ENCODE measurements around the gene MDC1. TPM values are rescaled to one million over a fixed set of nuclear protein-coding genes. Genes with fewer than 3 reads are reported as not detected.
A peak's percentile ranks its signal among the peaks of the same experiment; 100 is the strongest.

The MDC1 gene
- total and polyA plus RNA-seq, 2 donors (not counting 3 experiments of a cell fraction or from before 2014, with no cell fraction given) = 16.8 to 42.3 TPM

DNA sequence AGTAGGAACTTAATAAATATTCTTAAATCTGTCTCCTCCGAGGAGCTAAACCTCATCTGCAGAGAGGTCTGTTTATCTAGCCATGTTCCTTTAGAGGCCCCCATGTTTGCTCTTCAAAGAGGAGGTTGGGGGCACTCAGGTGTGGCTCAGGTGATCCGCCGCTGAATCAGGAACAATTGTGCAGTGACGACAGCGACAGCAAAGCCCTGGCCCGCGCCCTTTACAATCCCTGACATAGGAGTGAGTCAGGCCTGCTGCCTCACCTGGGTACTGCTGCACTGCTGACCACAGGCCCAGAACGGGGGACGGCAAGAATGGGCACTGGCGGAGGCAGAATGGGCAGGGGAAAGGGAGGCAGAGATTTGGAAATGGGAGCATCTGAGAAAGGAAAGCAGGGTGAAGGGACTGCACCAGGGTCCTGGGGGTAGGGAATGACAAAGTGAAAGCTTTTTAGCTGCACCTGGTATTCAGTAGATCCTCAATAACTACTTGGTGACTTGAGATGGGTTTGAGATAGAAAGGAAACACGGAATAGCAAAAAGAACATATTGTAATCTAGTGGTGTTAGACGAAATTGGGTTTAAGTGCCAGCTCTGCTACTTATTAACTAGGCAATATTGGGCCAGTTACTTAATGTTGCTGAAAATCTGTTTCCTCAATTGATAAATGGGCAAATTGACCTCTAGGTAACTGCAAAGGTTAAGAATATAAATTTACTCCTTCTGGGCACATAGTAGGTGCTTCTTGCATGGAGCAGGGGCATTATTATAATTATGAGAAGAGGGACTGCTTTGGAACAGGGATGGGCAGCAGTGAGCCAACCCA, 32.7 kb upstream of the MDC1 start:
- no peaks in the 10 kb centered on the region for H3K79me2 ChIP-seq (ENCODE audit: control insufficient read depth, insufficient read depth, low read length)
- H3K4me2 ChIP-seq (ENCODE audit: insufficient read depth, low read length) = peak overlapping the region; percentile 44
- no peaks in the 10 kb centered on the region for H3K9me1 ChIP-seq (replicated peaks; ENCODE audit: control insufficient read depth, extremely low read depth, insufficient read depth, low read length)
- peak overlapping the region; percentile 89 for H3K27ac ChIP-seq (ENCODE audit: insufficient read depth, low read depth, low read length)
- H3K4me1 ChIP-seq (ENCODE audit: control insufficient read depth, extremely low read depth, insufficient read depth, low read length) = peaks cover 62% of the 10 kb centered on the region
- dilution Hi-C loops (cut with MboI; ENCODE audit: extremely low pct_ligation_motif_present, low sequenced_read_pairs) (loop anchor here (25.0 kb wide), 1 partner anchor 138 kb away; the partner anchor contains the start of gene DDR1), intact Hi-C loops (cut with micrococcal nuclease) (loop anchor here (2.0 kb wide), 1 partner anchor 51 kb away; no protein-coding TSS in a partner anchor)
- TF ChIP-seq, protein P1, sequence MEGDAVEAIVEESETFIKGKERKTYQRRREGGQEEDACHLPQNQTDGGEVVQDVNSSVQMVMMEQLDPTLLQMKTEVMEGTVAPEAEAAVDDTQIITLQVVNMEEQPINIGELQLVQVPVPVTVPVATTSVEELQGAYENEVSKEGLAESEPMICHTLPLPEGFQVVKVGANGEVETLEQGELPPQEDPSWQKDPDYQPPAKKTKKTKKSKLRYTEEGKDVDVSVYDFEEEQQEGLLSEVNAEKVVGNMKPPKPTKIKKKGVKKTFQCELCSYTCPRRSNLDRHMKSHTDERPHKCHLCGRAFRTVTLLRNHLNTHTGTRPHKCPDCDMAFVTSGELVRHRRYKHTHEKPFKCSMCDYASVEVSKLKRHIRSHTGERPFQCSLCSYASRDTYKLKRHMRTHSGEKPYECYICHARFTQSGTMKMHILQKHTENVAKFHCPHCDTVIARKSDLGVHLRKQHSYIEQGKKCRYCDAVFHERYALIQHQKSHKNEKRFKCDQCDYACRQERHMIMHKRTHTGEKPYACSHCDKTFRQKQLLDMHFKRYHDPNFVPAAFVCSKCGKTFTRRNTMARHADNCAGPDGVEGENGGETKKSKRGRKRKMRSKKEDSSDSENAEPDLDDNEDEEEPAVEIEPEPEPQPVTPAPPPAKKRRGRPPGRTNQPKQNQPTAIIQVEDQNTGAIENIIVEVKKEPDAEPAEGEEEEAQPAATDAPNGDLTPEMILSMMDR (IDR thresholded peaks at IDR 0.05; ENCODE audit: extremely low read depth in 1 of 2, insufficient read depth in 1 of 2, low read depth in 1 of 2, low read length in 2 of 2) = no peak
- no peak for TF ChIP-seq MYC (IDR thresholded peaks at IDR 0.05; ENCODE audit: low read depth, low read length)
- TF ChIP-seq FOS (IDR thresholded peaks at IDR 0.05; ENCODE audit: borderline replicate concordance, insufficient read depth, low read length) = no peak
- TF ChIP-seq GATA2 (IDR thresholded peaks at IDR 0.05; ENCODE audit: insufficient read depth, insufficient read length, low read depth, low read length) = no peak
- TF ChIP-seq JUN (IDR thresholded peaks at IDR 0.05; ENCODE audit: borderline replicate concordance, insufficient read depth, insufficient read length, low read depth) = no peak
- no peak for TF ChIP-seq POLR2AphosphoS5 (IDR thresholded peaks at IDR 0.05; ENCODE audit: insufficient read depth, low read depth, low read length)
- no peak for TF ChIP-seq EZH2 (IDR thresholded peaks at IDR 0.05; ENCODE audit: borderline replicate concordance, low read depth, low read length, severe bottlenecking)
- no peak for TF ChIP-seq MAX (IDR thresholded peaks at IDR 0.05; ENCODE audit: insufficient read depth, insufficient read length)
- no peak for TF ChIP-seq POLR2A (IDR thresholded peaks at IDR 0.05; ENCODE audit: low read depth, low read length)
- POLR2A ChIA-PET = interaction anchor here (1.2 kb wide), 2 partner anchors 9 to 78 kb away, joined by 4 to 5 read pairs; no protein-coding TSS in a partner anchor
- H3K36me3 ChIP-seq (ENCODE audit: control insufficient read depth in 2 of 2, extremely low read depth in 1 of 2, insufficient read depth in 2 of 2, low read length in 2 of 2) = no peaks in the 10 kb centered on the region
- no peaks in the 10 kb centered on the region for H3K27me3 ChIP-seq (ENCODE audit: control insufficient read depth in 2 of 2, insufficient read depth in 2 of 2, low read length in 2 of 2)
- no peak overlapping the region for H3K4me3 ChIP-seq (replicated peaks in 1 of 3; ENCODE audit: insufficient read depth in 1 of 3, low read depth in 1 of 3, low read length in 3 of 3)
- peak overlapping the region; percentile 78 for H3K9ac ChIP-seq (replicated peaks; ENCODE audit: extremely low read depth, insufficient read depth, low read length)
- H2AFZ ChIP-seq (ENCODE audit: low read depth, low read length) = no peak overlapping the region
- BruUV-seq (replicated peaks) = no TSS peak
- DNase-seq (ENCODE audit: low read depth, low spot score) (no peak), FAIRE-seq (no peak)
- H4K20me1 ChIP-seq (replicated peaks; ENCODE audit: control insufficient read depth, extremely low read depth, insufficient read depth, low read length) = no peaks in the 10 kb centered on the region
- no peaks in the 10 kb centered on the region for H3K9me3 ChIP-seq (replicated peaks; ENCODE audit: control insufficient read depth, insufficient read depth, low read length)
- CTCF ChIA-PET = interaction anchor here (1.0 to 1.9 kb wide), 4 partner anchors 14 to 72 kb away, joined by 3 to 8 read pairs (median 4); no protein-coding TSS in a partner anchor

Data from endothelial cell of umbilical vein (primary cell).